NCI-H526 (cell line): ENCODE measurements around the gene SLC22A13.
"Not testable (repeated sequence)": the region's sequence is repeated elsewhere in the genome, so short reads cannot be mapped to it uniquely, and the experiment has no call there.

Source experiments
- DNase-seq, 2 experiments: peaks; one replicate each; lab custom pipeline; 2025; lab: John Stamatoyannopoulos, UW

The SLC22A13 gene

GRCh38 chr3:38264353-38264771 lies 1.2 kb upstream of the SLC22A13 start:
- DNase-seq: no peak

GRCh38 chr3:38264779-38265178 lies 833 bp upstream of the SLC22A13 start:
- no peak for DNase-seq

- no peak for DNase-seq
These were observed 1.2 kb downstream of the SLC22A13 start for GRCh38 chr3:38266810-38267209.

- DNase-seq: no peak
These were observed 2.0 kb downstream of the SLC22A13 start for GRCh38 chr3:38267662-38268061.

GRCh38 chr3:38268087-38268486 lies 2.5 kb downstream of the SLC22A13 start:
- no peak for DNase-seq

- DNase-seq: no peak
These were observed 2.9 kb downstream of the SLC22A13 start for GRCh38 chr3:38268522-38268921.

- DNase-seq: no peak
These were observed 5.0 kb downstream of the SLC22A13 start for GRCh38 chr3:38270606-38271005.

GRCh38 chr3:38271553-38271952 lies 5.9 kb downstream of the SLC22A13 start:
- DNase-seq: no peak

GRCh38 chr3:38274864-38275649 lies 9.4 kb downstream of the SLC22A13 start:
- no peak for DNase-seq

GRCh38 chr3:38275658-38276057 lies 10.0 kb downstream of the SLC22A13 start:
- DNase-seq: no peak

- no peak for DNase-seq
These were observed 10.7 kb downstream of the SLC22A13 start for GRCh38 chr3:38276081-38276916.

- no peak for DNase-seq
These were observed 11.5 kb downstream of the SLC22A13 start for GRCh38 chr3:38276917-38277630.

GRCh38 chr3:38278841-38279240 lies 13.2 kb downstream of the SLC22A13 start:
- no peak for DNase-seq

- no peak for DNase-seq
These were observed 16.5 kb downstream of the SLC22A13 start, which contains the start of gene SLC22A14 for GRCh38 chr3:38281895-38282686. SLC22A14 (plus strand) TSS chr3:38282294; CDS start chr3:38306027, 23,733 bp downstream.

GRCh38 chr3:38283810-38284755 lies 18.5 kb downstream of the SLC22A13 start:
- DNase-seq: no peak

GRCh38 chr3:38284756-38285150 lies 19.1 kb downstream of the SLC22A13 start:
- no peak for DNase-seq

GRCh38 chr3:38289286-38290217 lies 23.9 kb downstream of the SLC22A13 start:
- not testable (repeated sequence) for DNase-seq

- DNase-seq: not testable (repeated sequence)
These were observed 31.4 kb downstream of the SLC22A13 start for GRCh38 chr3:38297053-38297452.

- DNase-seq: no peak
These were observed 31.9 kb downstream of the SLC22A13 start for GRCh38 chr3:38297537-38297936.
